SW480 (cell line): ENCODE data around the gene ADGRA3.
"Not testable (repeated sequence)": the region's sequence is repeated elsewhere in the genome, so short reads cannot be mapped to it uniquely, and the experiment has no call there.

Source experiments
- DNase-seq: peaks from one replicate; pipeline ENCODE4 v3.0.0-alpha.2; 2016; ENCODE audit warnings: low spot score

Gene ADGRA3

GRCh38 chr4:22440999-22441398 is 74.9 kb downstream of the ADGRA3 start:
- DNase-seq = no peak

- DNase-seq = no peak
These were observed 75.9 kb downstream of the ADGRA3 start for GRCh38 chr4:22439947-22440346.

DNA sequence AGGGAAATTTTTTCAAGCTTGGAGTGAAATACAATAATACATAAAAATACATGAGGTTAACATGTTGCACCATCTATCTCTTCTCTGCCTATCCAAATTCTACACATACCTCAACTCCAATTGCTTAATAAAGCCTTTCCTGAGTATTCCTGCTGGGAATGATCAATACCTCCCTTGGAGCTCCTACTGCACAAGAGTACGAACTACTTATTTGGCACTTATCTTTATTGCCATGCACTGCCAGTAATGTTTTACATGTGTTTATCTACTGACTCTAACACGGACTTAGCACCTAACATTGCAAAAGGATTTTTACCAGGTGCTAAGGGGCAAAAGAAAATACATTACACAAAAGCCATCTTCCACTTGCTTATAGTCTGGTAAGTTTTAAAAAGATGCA is 80.2 kb downstream of the ADGRA3 start:
- no peak for DNase-seq

- peak; percentile 4 for DNase-seq
These were observed 81.0 kb downstream of the ADGRA3 start for GRCh38 chr4:22434895-22435294.

GRCh38 chr4:22430626-22431025 is 85.2 kb downstream of the ADGRA3 start:
- DNase-seq = no peak

- no peak for DNase-seq
These were observed 87.4 kb downstream of the ADGRA3 start for GRCh38 chr4:22428441-22428840.

- no peak for DNase-seq
These were observed 88.2 kb downstream of the ADGRA3 start for GRCh38 chr4:22427675-22428074.

DNA sequence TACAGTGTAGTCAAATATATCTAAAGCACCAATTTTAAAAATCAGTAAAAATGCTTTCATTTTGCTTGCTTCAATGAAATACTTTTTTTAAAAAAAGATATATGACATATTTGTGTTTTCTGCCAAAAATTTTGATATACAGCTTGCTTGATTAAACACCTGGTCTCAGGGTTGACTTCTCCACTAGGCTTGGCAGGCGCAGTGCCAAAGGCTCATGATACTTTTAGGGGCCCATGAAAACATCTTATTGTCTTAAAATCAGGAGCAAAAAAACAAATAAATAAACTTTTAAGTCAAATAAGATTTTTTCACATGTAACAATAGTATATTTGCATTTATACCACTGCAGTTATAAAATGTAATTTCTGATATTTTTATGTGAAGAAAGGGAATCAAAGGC is 95.6 kb downstream of the ADGRA3 start:
- DNase-seq = no peak

DNA sequence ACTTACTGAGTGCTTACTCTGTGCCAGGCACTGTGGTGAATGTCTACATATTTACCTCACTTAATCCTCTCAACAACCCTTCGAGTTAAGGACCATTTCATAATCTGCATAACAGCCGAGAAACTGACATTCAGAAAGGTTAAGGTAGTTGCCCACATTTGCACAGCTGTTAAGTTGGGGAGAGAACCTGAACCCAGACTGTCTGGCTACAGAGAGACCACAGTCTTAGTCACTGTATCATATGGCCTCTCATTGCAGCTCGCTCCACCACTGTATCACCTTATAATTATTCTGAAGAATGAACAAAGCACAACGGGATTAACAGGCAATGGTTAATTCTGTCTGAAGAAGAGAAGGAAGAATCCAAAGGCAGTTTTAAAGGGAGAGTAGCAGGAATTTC is 98.5 kb downstream of the ADGRA3 start:
- no peak for DNase-seq

GRCh38 chr4:22416403-22416802 is 99.5 kb downstream of the ADGRA3 start:
- DNase-seq = no peak

DNA sequence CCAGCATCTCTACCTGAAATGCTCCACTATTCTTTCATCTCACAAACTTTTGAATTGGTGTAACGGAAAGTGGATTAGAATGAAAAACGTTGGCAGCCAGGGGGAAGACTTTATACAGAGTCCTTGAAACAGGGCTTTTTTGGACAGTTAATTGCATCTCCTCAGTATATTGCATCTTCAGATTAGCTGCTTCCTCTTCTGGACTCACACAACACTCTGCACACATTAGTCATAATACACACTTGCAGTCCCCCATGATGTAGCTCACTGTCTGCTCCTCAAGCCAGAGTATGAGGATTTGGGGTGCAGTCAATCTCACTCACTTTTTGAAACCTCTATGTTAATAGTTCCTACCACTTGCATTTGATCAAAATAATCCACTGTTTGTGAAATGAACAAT is 101.0 kb downstream of the ADGRA3 start:
- no peak for DNase-seq

- no peak for DNase-seq
These were observed 102.4 kb downstream of the ADGRA3 start for GRCh38 chr4:22413471-22413870.

DNA sequence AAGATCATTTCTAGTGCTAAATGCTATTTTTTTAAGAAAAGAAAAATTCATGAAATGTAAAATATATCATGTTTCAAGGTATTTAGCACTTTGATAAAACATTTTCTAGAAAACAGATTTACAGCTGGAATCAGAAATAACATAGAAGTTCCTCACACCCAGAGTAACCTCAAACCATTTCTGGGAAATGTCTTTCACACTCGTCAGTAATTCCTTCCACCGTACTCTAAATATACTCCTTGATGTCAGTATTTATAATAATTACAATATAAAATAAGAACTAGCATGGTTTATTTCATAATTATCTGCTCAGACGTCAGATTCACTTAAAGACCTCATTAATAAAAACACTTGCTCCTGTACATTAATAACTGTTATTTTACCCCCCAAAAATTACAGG is 103.9 kb downstream of the ADGRA3 start:
- DNase-seq = no peak

- peak; percentile 31 for DNase-seq
These were observed 105.1 kb downstream of the ADGRA3 start for GRCh38 chr4:22410645-22411247.

DNA sequence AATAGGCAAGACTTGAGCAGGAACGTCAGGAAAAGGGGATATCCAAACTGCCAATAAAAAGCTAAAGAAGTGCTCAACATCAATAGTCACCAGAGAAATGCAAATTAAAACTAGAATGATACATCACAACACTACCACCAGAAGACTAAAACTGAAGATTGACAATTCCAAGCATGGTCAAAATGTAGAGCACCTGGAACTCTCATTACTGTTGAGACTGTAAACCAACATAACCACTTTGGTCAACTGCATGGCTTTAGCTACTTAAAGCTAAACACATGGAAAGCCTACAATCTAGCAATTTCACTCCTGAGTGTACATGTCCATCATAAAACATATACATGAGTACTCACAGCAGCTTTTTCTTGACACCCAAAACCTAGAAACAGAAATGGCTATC is 107.4 kb downstream of the ADGRA3 start:
- no peak for DNase-seq

DNA sequence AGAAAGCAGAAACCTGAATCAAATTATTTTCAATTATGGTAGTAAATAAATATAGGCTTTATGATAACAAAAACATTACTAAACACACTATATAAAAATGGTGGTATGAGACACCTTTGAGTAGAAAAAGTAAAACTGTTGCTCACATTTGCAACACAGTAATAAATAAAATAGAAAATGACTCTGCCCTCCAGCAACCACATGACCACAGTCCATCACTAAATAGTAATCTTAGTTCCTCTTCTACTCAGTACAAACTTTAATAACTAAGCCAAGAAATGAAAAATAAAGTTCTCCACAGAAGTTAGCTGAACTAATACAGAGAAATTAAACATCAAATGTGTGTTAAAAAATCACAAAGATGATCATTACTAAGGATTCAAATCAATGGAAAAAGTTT is 108.5 kb downstream of the ADGRA3 start:
- no peak for DNase-seq

- no peak for DNase-seq
These were observed 117.2 kb downstream of the ADGRA3 start for GRCh38 chr4:22398671-22399070.

DNA sequence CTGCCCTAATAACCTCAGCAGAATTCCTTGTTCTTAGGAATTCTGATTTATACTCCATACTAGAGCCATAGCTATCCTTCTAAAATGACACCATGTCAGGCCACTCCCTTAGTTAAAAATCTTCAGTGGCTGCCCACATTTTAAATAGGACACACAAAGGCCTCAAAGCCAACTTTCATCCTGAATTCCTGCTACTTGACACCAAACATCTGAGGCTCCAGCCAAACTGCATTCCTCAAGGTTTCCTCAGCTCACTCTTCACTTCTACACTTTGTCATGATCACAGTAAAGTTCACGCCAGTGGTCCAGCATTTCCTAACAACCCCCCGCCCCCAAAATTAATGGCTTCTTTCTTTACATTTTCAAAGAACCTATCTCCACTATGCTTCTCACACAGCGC is 124.3 kb downstream of the ADGRA3 start:
- DNase-seq = no peak

- peak; percentile 57 for DNase-seq
These were observed 126.5 kb downstream of the ADGRA3 start for GRCh38 chr4:22389240-22389870.

DNA sequence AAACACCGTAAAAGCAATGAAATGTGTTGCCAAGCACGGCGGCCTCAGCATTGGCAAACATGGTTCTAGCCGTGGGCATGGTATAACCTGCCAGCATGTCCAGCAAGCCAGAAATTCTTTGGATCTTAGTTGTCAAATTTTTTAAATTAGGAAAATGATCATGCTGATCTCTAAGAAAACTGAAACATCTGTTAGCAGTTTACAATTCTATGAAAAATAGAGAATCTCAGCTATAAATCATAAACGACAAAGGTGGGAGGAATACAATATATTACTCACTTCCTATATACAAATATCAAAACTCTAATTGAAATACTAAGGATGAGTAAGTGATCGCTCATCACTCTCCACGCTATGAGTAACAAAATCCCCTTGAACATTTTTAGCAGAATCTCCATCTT is 130.3 kb downstream of the ADGRA3 start:
- peak; percentile 1 for DNase-seq

DNA sequence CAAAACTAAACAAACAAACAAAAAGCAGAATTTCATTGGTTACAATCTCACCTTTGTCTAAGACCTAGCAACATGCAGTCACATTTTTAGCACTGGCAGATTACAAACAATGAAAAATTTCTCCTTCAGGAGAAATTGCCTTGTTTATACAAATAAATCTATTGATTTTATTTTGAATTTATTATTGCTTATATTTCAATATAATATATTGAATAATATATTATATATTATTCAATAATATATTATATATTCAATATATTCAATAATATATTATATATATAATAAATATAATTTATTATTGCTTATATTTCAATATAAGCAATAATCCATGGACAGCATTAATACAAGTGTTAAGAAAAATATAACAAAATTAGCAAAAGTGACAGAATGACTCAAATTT is 131.7 kb downstream of the ADGRA3 start:
- no peak for DNase-seq

GRCh38 chr4:22382216-22382615 is 133.7 kb downstream of the ADGRA3 start:
- DNase-seq = not testable (repeated sequence)

- DNase-seq = no peak
These were observed 142.9 kb downstream of the ADGRA3 start for GRCh38 chr4:22372986-22373385.

GRCh38 chr4:22369901-22370562 is 145.8 kb downstream of the ADGRA3 start:
- no peak for DNase-seq
